ENCODE results near the gene SLC51B.

DNA sequence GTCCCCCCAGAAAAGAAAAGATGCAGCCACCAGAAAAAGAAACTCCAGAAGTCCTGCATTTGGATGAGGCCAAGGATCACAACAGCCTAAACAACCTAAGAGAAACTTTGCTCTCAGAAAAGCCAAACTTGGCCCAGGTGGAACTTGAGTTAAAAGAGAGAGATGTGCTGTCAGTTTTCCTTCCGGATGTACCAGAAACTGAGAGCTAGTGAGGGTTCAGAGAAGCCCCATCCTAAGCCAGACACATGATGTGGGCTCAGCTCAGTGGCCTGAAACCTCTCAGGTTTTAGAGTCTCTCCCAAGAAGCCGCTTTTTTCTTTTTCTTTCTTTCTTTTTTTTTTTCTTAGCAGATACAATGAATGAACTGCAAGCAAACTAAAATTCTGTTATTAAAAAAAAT lies 7.8 kb downstream of the SLC51B start:
- TF ChIP-seq, protein P1, sequence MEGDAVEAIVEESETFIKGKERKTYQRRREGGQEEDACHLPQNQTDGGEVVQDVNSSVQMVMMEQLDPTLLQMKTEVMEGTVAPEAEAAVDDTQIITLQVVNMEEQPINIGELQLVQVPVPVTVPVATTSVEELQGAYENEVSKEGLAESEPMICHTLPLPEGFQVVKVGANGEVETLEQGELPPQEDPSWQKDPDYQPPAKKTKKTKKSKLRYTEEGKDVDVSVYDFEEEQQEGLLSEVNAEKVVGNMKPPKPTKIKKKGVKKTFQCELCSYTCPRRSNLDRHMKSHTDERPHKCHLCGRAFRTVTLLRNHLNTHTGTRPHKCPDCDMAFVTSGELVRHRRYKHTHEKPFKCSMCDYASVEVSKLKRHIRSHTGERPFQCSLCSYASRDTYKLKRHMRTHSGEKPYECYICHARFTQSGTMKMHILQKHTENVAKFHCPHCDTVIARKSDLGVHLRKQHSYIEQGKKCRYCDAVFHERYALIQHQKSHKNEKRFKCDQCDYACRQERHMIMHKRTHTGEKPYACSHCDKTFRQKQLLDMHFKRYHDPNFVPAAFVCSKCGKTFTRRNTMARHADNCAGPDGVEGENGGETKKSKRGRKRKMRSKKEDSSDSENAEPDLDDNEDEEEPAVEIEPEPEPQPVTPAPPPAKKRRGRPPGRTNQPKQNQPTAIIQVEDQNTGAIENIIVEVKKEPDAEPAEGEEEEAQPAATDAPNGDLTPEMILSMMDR (IDR thresholded peaks at IDR 0.05; ENCODE audit: poor library complexity): no peak
- no peak for TF ChIP-seq EZH2phosphoT487 (IDR thresholded peaks at IDR 0.05; ENCODE audit: low read depth, severe bottlenecking, unreplicated experiment)
- TF ChIP-seq EZH2 (IDR thresholded peaks at IDR 0.05; ENCODE audit: borderline replicate concordance): no peak

Data from hepatocyte (in vitro differentiated cells).